CD14-positive monocyte (primary cell): ENCODE results near the gene MAFG. TPM values are rescaled to one million over a fixed set of nuclear protein-coding genes. Genes with fewer than 3 reads are reported as not detected.

Experiments
- DNase-seq, 3 donors: peaks; one replicate each; pipeline ENCODE4 v3.0.0-alpha.2; 2011 to 2022
- H2AFZ ChIP-seq: 2 replicates; pipeline ENCODE4 v1.6.0; 2012; ENCODE audit warnings: mild to moderate bottlenecking, low read depth, low read length, inconsistent platforms; ENCODE audit not compliant: insufficient read depth, poor library complexity, severe bottlenecking
- H3K27ac ChIP-seq, 2 donors: 1 replicate in 1 of 2; 2 replicates in 1 of 2; pipeline ENCODE4 v1.5.1; 2012 to 2013; ENCODE audit warnings: low read length in 2 of 2, control low read depth in 1 of 2, inconsistent platforms in 1 of 2, low read depth in 1 of 2, mild to moderate bottlenecking in 1 of 2
- H3K27me3 ChIP-seq, 2 donors: one replicate each; pipeline versions ENCODE4 v1.6.0 to v1.6.1; 2011 to 2013; ENCODE audit warnings: low read length in 2 of 2; ENCODE audit not compliant: control insufficient read depth in 2 of 2, insufficient read depth in 2 of 2
- H3K36me3 ChIP-seq, 2 donors: replicated peaks in 1 of 2; 1 replicate in 1 of 2; 2 replicates in 1 of 2; pipeline versions ENCODE4 v1.5.1 to v1.6.1; 2012 to 2013; ENCODE audit warnings: low read length in 2 of 2, control low read depth in 1 of 2, inconsistent platforms in 1 of 2, mild to moderate bottlenecking in 1 of 2; ENCODE audit not compliant: insufficient read depth in 2 of 2, control insufficient read depth in 1 of 2
- H3K4me1 ChIP-seq, 2 donors: 1 replicate in 1 of 2; 2 replicates in 1 of 2; pipeline versions ENCODE4 v1.5.1 to v1.6.1; 2012 to 2013; ENCODE audit warnings: low read length in 2 of 2, control low read depth in 1 of 2, inconsistent platforms in 1 of 2, mild to moderate bottlenecking in 1 of 2, moderate library complexity in 1 of 2; ENCODE audit not compliant: insufficient read depth in 2 of 2, control insufficient read depth in 1 of 2
- H3K4me2 ChIP-seq: replicated peaks from 2 replicates; pipeline ENCODE3; 2012; ENCODE audit warnings: low read length, moderate library complexity, mild to moderate bottlenecking; ENCODE audit not compliant: poor library complexity, severe bottlenecking; ENCODE audit errors: extremely low read depth
- H3K4me3 ChIP-seq, 3 experiments: fragments of 200-600 bp in 1 of 3; sonication (generic) in 1 of 3; replicated peaks in 1 of 3; 1 replicate in 2 of 3; 2 replicates in 1 of 3; pipeline ENCODE4 v1.5.1; 2011 to 2013; ENCODE audit warnings: low read length in 3 of 3, mild to moderate bottlenecking in 3 of 3, control low read depth in 2 of 3, low read depth in 2 of 3, inconsistent platforms in 1 of 3, moderate library complexity in 1 of 3
- H3K79me2 ChIP-seq: 2 replicates; pipeline ENCODE4 v1.6.0; 2012; ENCODE audit warnings: mild to moderate bottlenecking, control low read depth, inconsistent platforms, low read length, moderate library complexity; ENCODE audit not compliant: insufficient read depth
- H3K9ac ChIP-seq: 2 replicates; pipeline ENCODE4 v1.6.0; 2017; ENCODE audit warnings: low read length, mild to moderate bottlenecking; ENCODE audit not compliant: insufficient read depth, poor library complexity, severe bottlenecking
- H3K9me3 ChIP-seq, 2 donors: replicated peaks in 1 of 2; 1 replicate in 1 of 2; 2 replicates in 1 of 2; pipeline versions ENCODE4 v1.5.1 to v1.6.1; 2012 to 2013; ENCODE audit warnings: low read length in 2 of 2, control low read depth in 1 of 2; ENCODE audit not compliant: control insufficient read depth in 1 of 2, insufficient read depth in 1 of 2
- H4K20me1 ChIP-seq: 2 replicates; pipeline ENCODE4 v1.6.0; 2012; ENCODE audit warnings: mild to moderate bottlenecking, low read length, control low read depth, moderate library complexity; ENCODE audit not compliant: insufficient read depth
- H3K27ac Mint-ChIP-seq, 7 donors: one replicate each; pipeline ENCODE4 v1.8.0; 2020; ENCODE audit warnings: mild to moderate bottlenecking in 7 of 7, mixed read lengths in 7 of 7, moderate library complexity in 6 of 7, inconsistent platforms in 2 of 7
- H3K27me3 Mint-ChIP-seq, 3 donors: one replicate each; pipeline ENCODE4 v1.8.0; 2021 to 2022; ENCODE audit warnings: low read depth in 3 of 3, mild to moderate bottlenecking in 3 of 3, mixed read lengths in 3 of 3, moderate library complexity in 3 of 3, inconsistent platforms in 1 of 3
- H3K36me3 Mint-ChIP-seq, 2 donors: one replicate each; pipeline ENCODE4 v1.8.0; 2020; ENCODE audit warnings: mixed read lengths in 2 of 2, inconsistent platforms in 1 of 2, mild to moderate bottlenecking in 1 of 2
- H3K4me1 Mint-ChIP-seq: one replicate; pipeline ENCODE4 v1.8.0; 2020; ENCODE audit warnings: mild to moderate bottlenecking, mixed read lengths
- H3K4me3 Mint-ChIP-seq, 2 donors: one replicate each; pipeline ENCODE4 v1.8.0; 2020; ENCODE audit warnings: mild to moderate bottlenecking in 2 of 2, mixed read lengths in 2 of 2, moderate library complexity in 1 of 2
- H3K9me3 Mint-ChIP-seq, 7 donors: one replicate each; pipeline ENCODE4 v1.8.0; 2020 to 2022; ENCODE audit warnings: mixed read lengths in 7 of 7, mild to moderate bottlenecking in 6 of 7, moderate library complexity in 6 of 7, inconsistent platforms in 2 of 7
- CTCF ChIP-seq: fragments of 200-600 bp; IDR thresholded peaks from one replicate; pipeline ENCODE4 v1.8.0; 2022; ENCODE audit warnings: antibody characterized with exemption, mild to moderate bottlenecking
- WGBS: methylation state at CpG from one replicate; pipeline ENCODE4 v1.1.5; 2013; ENCODE audit warnings: missing lambda C conversion rate; ENCODE audit not compliant: insufficient coverage; 5-methylcytosine and 5-hydroxymethylcytosine counted together
- intact Hi-C, 2 donors: fragments of 100-400 bp; cut with micrococcal nuclease; formaldehyde crosslinking; loops; one replicate each; pipeline versions ENCODE4 v1.15.0 to v1.15.1; 2023
- polyA plus RNA-seq, 3 donors: library from polyadenylated mRNA; depleted of rRNA in 1 of 3; unstranded in 2 of 3; stranded (reverse) in 1 of 3; fragments of 300-500 nt in 2 of 3; fragments of >200 nt in 1 of 3; fragmentation: Illumina TruSeq in 2 of 3; gene quantifications; 1 replicate in 2 of 3; 2 replicates in 1 of 3; pipeline ENCODE4 v1.2.3, GENCODE V29; 2012 to 2021

MAFG gene
- polyA plus RNA-seq, 3 donors, result 7.4 to 66.0 (median 7.6) TPM

DNA sequence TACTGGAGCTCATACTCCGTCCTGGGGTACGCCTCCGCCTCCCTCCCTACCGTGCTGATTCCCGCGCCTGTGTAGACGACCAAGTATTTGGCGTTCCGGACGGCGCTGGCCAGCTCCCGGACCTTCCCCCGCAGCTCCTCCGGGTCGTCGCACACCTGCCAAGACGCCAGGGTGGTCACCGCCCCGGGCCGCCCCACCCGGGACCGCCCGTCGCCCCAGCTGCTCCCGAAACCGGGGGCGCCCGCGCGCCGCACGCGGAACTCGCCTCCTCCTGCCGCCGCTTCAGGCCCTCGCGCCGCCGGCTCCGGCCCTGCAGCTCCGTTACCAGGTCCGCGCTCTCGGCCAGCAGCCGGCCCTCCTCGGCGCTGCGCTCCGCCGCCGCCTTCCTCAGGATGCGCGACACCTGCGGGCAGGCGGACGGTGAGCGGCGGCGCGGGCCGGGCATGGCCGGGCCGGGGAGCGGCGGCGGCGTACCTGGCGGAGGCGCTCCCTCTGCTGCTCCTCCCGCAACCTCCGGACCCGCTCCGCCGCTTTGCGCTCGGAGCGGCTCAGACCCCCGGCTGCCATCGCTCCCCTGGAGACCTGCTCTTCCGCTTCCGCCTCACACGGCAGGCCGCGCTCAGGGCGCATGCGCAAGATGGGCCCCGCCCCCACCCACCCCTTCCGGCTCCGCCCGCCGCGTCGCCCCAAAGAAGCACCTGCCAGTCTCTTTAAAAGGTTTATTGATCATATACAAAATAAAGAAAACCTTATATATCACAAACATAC, 9.8 kb downstream of the MAFG start, which contains the start of gene SIRT7:
Gene SIRT7 (minus strand): TSS at position 612 of the 768 bp plus-strand sequence. CDS start 45 bp downstream, at position 567.
- DNase-seq, result peak; percentile 78 to 83 (median 81)

More for the DNA sequence above, 9.8 kb downstream of the MAFG start, which contains the start of gene SIRT7:
- peak within 1 kb of the TSS; percentile 65 to 93 (median 75) for H3K4me3 ChIP-seq
- peaks cover 68% of the 10 kb centered on the region for H3K4me1 Mint-ChIP-seq
- peak within 1 kb of the TSS; percentile 96 for H3K4me2 ChIP-seq
- H3K27ac ChIP-seq, result peak within 1 kb of the TSS; percentile 62 to 82
- peaks cover 46 to 55% of the 10 kb centered on the region in 2 donors for H3K36me3 ChIP-seq
- WGBS, result 0% methylated on average over 85 of the region's 94 CpGs
- H3K9me3 ChIP-seq, result peaks cover 0 to 2% of the 10 kb centered on the region in 2 donors
- no peak for TF ChIP-seq CTCF
- peaks cover 0 to 10% (median 4%) of the 10 kb centered on the region in 7 donors for H3K9me3 Mint-ChIP-seq
- peaks cover 53 to 73% of the 10 kb centered on the region in 2 donors for H3K36me3 Mint-ChIP-seq
- H3K9ac ChIP-seq, result peak within 1 kb of the TSS; percentile 92
- H3K4me3 Mint-ChIP-seq, result peak within 1 kb of the TSS; percentile 82 to 93
- H3K4me1 ChIP-seq, result peaks cover 65 to 72% of the 10 kb centered on the region in 2 donors
- no peaks in the 10 kb centered on the region for H3K27me3 Mint-ChIP-seq
- peaks cover 89% of the 10 kb centered on the region for H3K79me2 ChIP-seq
- peaks cover 96% of the 10 kb centered on the region for H4K20me1 ChIP-seq
- no peaks in the 10 kb centered on the region for H3K27me3 ChIP-seq
- peak within 1 kb of the TSS; percentile 73 to 93 (median 90) for H3K27ac Mint-ChIP-seq
- H2AFZ ChIP-seq, result peak within 1 kb of the TSS; percentile 43
- intact Hi-C loops, result loop anchor here in 1 of 2 donors (10.0 kb wide), 1 partner anchor 53 kb away; the partner anchor contains the start of gene P4HB
